HCT116 (cell line): Measurements from ENCODE around the gene ZNF2.

ENCODE experiments used
- CTCF ChIP-seq, 3 experiments: fragments of 200-600 bp in 1 of 3; sonication (generic) in 1 of 3; IDR thresholded peaks in 2 of 3; conservative IDR thresholded peaks in 1 of 3; 2 replicates each; pipeline ENCODE4 v1.5.1; 2012 to 2017; ENCODE audit warnings: low read depth in 2 of 3, low read length in 2 of 3, antibody characterized with exemption in 1 of 3, borderline replicate concordance in 1 of 3, control low read depth in 1 of 3, mild to moderate bottlenecking in 1 of 3, mixed read lengths in 1 of 3, mixed run types in 1 of 3, moderate library complexity in 1 of 3; ENCODE audit not compliant: insufficient read depth in 1 of 3
- EZH2 ChIP-seq: fragments of 200-600 bp; sonication (generic); IDR thresholded peaks from 2 replicates; pipeline ENCODE4 v1.6.1; 2017; ENCODE audit warnings: antibody characterized with exemption, mixed run types
- JUND ChIP-seq: IDR thresholded peaks from 2 replicates; pipeline ENCODE4 v1.6.1; 2012
- MAX ChIP-seq: IDR thresholded peaks from 2 replicates; pipeline ENCODE4 v1.6.1; 2012
- POLR2A ChIP-seq: IDR thresholded peaks from 2 replicates; pipeline ENCODE4 v1.7.0; 2011; ENCODE audit warnings: borderline replicate concordance; ENCODE audit not compliant: insufficient read depth, insufficient read length; ENCODE audit errors: extremely low read depth
- POLR2AphosphoS5 ChIP-seq: IDR thresholded peaks from 2 replicates; pipeline ENCODE4 v1.6.1; 2011; ENCODE audit warnings: mild to moderate bottlenecking, low read depth, low read length, moderate library complexity
- SIN3A ChIP-seq: IDR thresholded peaks from 2 replicates; pipeline ENCODE4 v1.6.1; 2012; ENCODE audit warnings: low read depth
- SP1 ChIP-seq: IDR thresholded peaks from 2 replicates; pipeline ENCODE4 v1.6.1; 2012; ENCODE audit warnings: low read depth
- TCF7L2 ChIP-seq: IDR thresholded peaks from 2 replicates; pipeline ENCODE4 v1.7.0; 2011; ENCODE audit warnings: borderline replicate concordance, inconsistent platforms; ENCODE audit not compliant: insufficient read depth, insufficient read length; ENCODE audit errors: extremely low read depth
- YY1 ChIP-seq: IDR thresholded peaks from 2 replicates; pipeline ENCODE4 v1.6.1; 2011; ENCODE audit warnings: low read length, low read depth, moderate library complexity, mild to moderate bottlenecking; ENCODE audit not compliant: insufficient replicate concordance; ENCODE audit errors: extremely low read depth
- ZNF274 ChIP-seq: fragments of 200-500 bp; sonication (Bioruptor generic); IDR thresholded peaks from 2 replicates; pipeline ENCODE4 v1.6.1; 2014; ENCODE audit warnings: mild to moderate bottlenecking, low read depth, low read length, inconsistent platforms

- TF ChIP-seq CTCF (IDR thresholded peaks at IDR 0.05 in 2 of 3, conservative IDR thresholded peaks at IDR 0.05 in 1 of 3; ENCODE audit: borderline replicate concordance in 1 of 3, insufficient read depth in 1 of 3, low read depth in 2 of 3, low read length in 2 of 3) (no peak), YY1 (no peak), EZH2 (no peak), TCF7L2 (no peak), MAX (no peak), ZNF274 (no peak), POLR2A (no peak), JUND (no peak), SP1 (no peak), POLR2AphosphoS5 (no peak), SIN3A (no peak)
Observed at GRCh38 chr2:95208106-95208505, 42.5 kb downstream of the ZNF2 start.
